GM18498 (cell line): ENCODE data around the gene C11orf97.
"Not testable (repeated sequence)": the region's sequence is repeated elsewhere in the genome, so short reads cannot be mapped to it uniquely, and the experiment has no call there.

Experiments
- ATAC-seq: cut with Tn5 transposase; IDR thresholded peaks from one replicate; pipeline ENCODE4 v1.9.1; 2021; ENCODE audit warnings: mild to moderate bottlenecking, moderate library complexity; ENCODE audit not compliant: unreplicated experiment

C11orf97 gene

GRCh38 chr11:94511932-94512781 is at the start of gene C11orf97:
Gene C11orf97 (plus strand): TSS chr11:94512461. CDS start chr11:94512529, 68 bp downstream.
- ATAC-seq: peak; percentile 93

DNA sequence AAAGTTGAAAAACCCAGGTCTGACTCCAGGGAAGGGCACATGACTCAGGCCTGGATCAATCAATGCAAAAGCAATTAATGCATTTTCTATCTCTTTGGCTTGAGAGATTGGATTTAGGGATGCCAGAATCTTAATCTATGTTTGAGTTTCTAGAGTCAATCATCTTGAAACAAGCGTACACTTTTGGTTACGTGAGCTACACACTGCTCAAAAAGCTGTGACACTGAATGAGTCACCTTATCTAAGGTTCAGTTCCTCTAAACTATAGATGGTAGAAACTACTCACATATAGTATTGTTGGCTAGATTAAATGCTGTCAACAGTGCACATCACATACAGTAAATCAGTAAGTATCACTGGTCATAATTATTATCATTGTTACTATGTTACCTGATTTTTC is 42.8 kb upstream of the C11orf97 start:
- ATAC-seq: peak; percentile 88

GRCh38 chr11:94472916-94473799 is 39.1 kb upstream of the C11orf97 start:
- peak; percentile 86 for ATAC-seq

GRCh38 chr11:94477624-94478023 is 34.6 kb upstream of the C11orf97 start:
- no peak for ATAC-seq

DNA sequence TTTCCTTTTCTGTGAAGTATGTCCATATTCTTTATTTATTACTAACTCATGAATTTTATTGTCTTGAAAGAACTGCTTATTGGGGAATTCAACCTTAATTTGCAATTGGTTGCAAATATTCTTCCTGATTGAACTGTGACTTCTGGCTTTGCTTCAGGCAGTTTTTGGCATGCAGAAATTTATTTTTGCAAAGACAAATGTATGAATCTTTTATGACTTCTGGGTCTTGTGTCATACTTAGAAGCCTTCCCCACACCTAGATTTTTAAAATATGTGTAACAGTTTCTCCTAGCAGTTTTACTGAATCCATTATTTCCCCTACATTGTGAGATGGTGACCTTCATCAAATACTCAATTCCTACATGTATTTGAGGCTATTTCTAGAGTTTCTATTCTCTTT is 30.9 kb upstream of the C11orf97 start:
- no peak for ATAC-seq

- no peak for ATAC-seq
These were observed 26.2 kb upstream of the C11orf97 start for GRCh38 chr11:94486068-94486467.

GRCh38 chr11:94493281-94494125 is 18.8 kb upstream of the C11orf97 start, which contains the start of the genes ANKRD49 and MRE11:
Gene ANKRD49 (plus strand): TSS chr11:94493984. CDS start chr11:94496694, 2,710 bp downstream.
Gene MRE11 (minus strand): TSS chr11:94493844. CDS start chr11:94492801, 1,043 bp downstream.
- ATAC-seq: peak; percentile 100

DNA sequence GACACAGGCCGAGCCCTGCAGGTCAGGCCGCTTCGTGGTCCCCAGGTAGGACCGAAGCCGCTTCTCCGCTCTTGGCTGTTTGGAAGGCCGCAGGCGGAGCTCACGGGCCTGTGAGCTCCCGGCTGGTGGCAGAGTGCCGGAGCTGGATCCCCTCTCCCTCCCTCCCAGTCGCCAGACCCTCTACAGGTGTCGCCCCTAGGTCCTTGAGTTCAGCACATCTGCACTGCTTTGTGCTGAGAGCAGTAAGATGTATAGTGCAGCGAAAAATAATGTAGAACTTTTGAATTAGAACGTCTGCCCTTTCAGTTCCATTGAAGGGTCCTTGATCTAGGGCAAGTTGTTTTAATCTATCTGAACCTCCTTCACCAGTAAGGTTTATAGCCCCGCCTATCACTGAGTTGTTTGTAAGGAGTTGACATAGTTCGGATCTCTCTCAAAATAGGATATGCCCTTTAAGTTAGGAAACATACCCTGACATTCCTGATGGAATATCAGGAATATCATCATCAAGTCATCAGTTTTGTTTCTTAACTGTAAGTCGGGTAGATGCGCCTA is 18.1 kb upstream of the C11orf97 start:
- ATAC-seq: peak; percentile 65

GRCh38 chr11:94500181-94500580 is 12.1 kb upstream of the C11orf97 start:
- ATAC-seq: no peak

- ATAC-seq: no peak
These were observed 10.7 kb upstream of the C11orf97 start for GRCh38 chr11:94501522-94501921.

DNA sequence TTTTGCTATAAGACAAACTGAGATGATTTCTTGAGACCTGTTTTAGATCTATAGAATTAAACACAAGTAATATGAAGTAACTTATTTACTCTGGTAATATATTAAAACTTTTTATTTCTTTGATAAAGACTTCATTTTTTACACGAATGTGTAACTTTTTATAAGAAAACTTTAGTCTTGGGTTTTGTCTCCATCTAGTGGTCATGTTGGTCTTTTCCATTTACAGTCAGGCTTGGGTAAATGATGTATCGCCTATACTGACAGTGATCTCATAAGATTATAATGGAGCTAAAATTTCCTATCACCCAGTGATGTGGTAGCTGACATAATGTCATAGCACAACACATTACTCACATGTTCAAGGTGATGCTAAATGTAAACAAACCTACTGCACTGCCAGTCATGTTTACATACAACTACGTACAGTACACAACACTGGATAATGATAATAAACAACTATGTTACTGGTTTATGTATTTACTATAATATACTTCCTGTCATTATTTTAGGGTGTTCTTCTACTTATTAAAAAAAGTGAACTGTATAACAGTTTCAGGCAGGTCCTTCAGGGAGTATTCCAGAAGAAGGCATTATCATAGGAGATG is 7.5 kb upstream of the C11orf97 start:
- peak; percentile 63 for ATAC-seq

DNA sequence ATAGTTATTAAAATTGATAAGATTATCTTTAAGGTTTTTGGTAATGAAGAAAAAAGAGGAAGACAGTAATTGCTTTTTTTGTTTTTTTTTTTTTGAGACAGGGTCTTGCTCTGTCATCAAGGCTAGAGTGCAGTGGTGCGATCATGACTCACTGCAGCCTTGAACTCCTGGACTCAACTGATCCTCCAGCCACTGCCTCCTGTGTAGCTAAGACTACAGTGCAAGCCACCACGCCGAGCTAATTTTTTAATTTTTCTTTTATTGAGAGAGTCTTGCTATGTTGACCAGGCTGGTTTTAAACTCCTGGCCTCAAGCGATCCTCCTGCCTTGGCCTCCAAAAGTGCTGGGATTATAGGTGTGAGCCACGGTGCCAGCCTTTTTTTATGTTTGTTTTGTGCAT is 5.7 kb upstream of the C11orf97 start:
- not testable (repeated sequence) for ATAC-seq

DNA sequence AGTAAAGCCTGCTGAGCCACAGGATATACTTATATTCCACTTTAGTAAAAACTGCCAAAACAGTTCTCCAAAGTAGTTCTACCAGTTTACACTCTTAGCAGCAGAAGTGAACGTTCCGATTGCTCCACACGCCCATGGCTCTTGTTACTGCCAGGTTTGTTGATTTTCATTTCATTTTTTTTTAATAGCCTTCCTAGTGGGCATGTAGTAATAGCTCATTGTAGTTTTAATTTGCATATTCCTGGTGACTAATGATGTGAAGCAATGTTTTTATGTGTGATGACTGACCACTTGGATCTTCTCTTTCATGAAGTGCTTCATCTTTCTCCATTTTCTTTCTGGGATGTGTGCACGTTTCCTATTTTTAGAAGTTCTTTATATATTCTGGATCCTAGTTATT is 4.8 kb upstream of the C11orf97 start:
- no peak for ATAC-seq

- peak; percentile 30 for ATAC-seq
These were observed 830 bp downstream of the C11orf97 start for GRCh38 chr11:94513091-94513490.

- no peak for ATAC-seq
These were observed 3.1 kb downstream of the C11orf97 start for GRCh38 chr11:94515398-94515797.

- ATAC-seq: no peak
These were observed 4.5 kb downstream of the C11orf97 start for GRCh38 chr11:94516725-94517124.

- no peak for ATAC-seq
These were observed 6.0 kb downstream of the C11orf97 start for GRCh38 chr11:94518300-94518699.

- ATAC-seq: peak; percentile 54
These were observed 7.3 kb downstream of the C11orf97 start for GRCh38 chr11:94519478-94520084.

DNA sequence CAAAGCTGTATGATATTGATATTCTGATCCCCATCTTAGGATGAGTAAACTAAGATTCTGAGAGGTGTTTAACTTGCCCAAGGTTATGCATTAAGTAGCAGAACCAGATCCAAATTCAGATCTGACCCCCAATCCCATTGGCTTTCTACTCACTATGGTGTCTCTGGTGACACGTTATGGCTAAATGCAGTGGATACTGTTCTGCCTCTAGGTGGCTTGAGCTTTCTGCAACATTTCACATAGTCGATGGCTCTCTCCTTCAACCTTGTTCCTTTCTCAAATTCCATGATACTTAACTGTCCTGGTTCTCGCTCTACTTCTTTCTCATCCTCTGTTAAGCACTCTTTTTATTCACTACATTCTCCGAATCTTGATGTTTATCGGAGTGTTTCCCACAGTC is 9.4 kb downstream of the C11orf97 start:
- ATAC-seq: peak; percentile 73
